ENCODE data around the gene CAPRIN2.

Gene CAPRIN2

GRCh38 chr12:30782316-30783173 lies 27.8 kb upstream of the CAPRIN2 start:
- no peak overlapping the region for H3K27ac Mint-ChIP-seq
- peaks cover 31% of the 10 kb centered on the region for H3K27me3 Mint-ChIP-seq
- no peaks in the 10 kb centered on the region for H3K36me3 Mint-ChIP-seq (ENCODE audit: low read depth)
- no peaks in the 10 kb centered on the region for H3K9me3 Mint-ChIP-seq
- H3K4me1 Mint-ChIP-seq (ENCODE audit: low read depth) = no peaks in the 10 kb centered on the region
- no peak overlapping the region for H3K4me3 Mint-ChIP-seq

- H3K27me3 Mint-ChIP-seq = peaks cover 18% of the 10 kb centered on the region
- no peaks in the 10 kb centered on the region for H3K4me1 Mint-ChIP-seq (ENCODE audit: low read depth)
- H3K36me3 Mint-ChIP-seq (ENCODE audit: low read depth) = no peaks in the 10 kb centered on the region
- H3K4me3 Mint-ChIP-seq = no peak overlapping the region
- no peak overlapping the region for H3K27ac Mint-ChIP-seq
- no peaks in the 10 kb centered on the region for H3K9me3 Mint-ChIP-seq
Observed at GRCh38 chr12:30779578-30779977, 24.8 kb upstream of the CAPRIN2 start.

GRCh38 chr12:30779178-30779577 lies 24.4 kb upstream of the CAPRIN2 start:
- H3K27ac Mint-ChIP-seq = no peak overlapping the region
- H3K27me3 Mint-ChIP-seq = peaks cover 14% of the 10 kb centered on the region
- H3K9me3 Mint-ChIP-seq = no peaks in the 10 kb centered on the region
- no peaks in the 10 kb centered on the region for H3K4me1 Mint-ChIP-seq (ENCODE audit: low read depth)
- no peaks in the 10 kb centered on the region for H3K36me3 Mint-ChIP-seq (ENCODE audit: low read depth)
- H3K4me3 Mint-ChIP-seq = no peak overlapping the region

GRCh38 chr12:30774599-30774998 lies 19.8 kb upstream of the CAPRIN2 start:
- no peak overlapping the region for H3K27ac Mint-ChIP-seq

GRCh38 chr12:30769802-30770201 lies 15.1 kb upstream of the CAPRIN2 start:
- peaks cover 16% of the 10 kb centered on the region for H3K27me3 Mint-ChIP-seq
- H3K27ac Mint-ChIP-seq = no peak overlapping the region
- H3K4me3 Mint-ChIP-seq = no peak overlapping the region
- no peaks in the 10 kb centered on the region for H3K36me3 Mint-ChIP-seq (ENCODE audit: low read depth)
- H3K9me3 Mint-ChIP-seq = no peaks in the 10 kb centered on the region
- H3K4me1 Mint-ChIP-seq (ENCODE audit: low read depth) = no peaks in the 10 kb centered on the region

More at GRCh38 chr12:30774599-30774998, 19.8 kb upstream of the CAPRIN2 start:
- Mint-ChIP-seq H3K36me3 (ENCODE audit: low read depth) (no peaks in the 10 kb centered on the region), H3K4me1 (ENCODE audit: low read depth) (no peaks in the 10 kb centered on the region), H3K9me3 (no peaks in the 10 kb centered on the region), H3K27me3 (peaks cover 14% of the 10 kb centered on the region), H3K4me3 (no peak overlapping the region)

GRCh38 chr12:30764251-30764650 lies 9.5 kb upstream of the CAPRIN2 start:
- H3K36me3 Mint-ChIP-seq (ENCODE audit: low read depth) = no peaks in the 10 kb centered on the region

GRCh38 chr12:30763053-30763452 lies 8.3 kb upstream of the CAPRIN2 start:
- no peaks in the 10 kb centered on the region for H3K36me3 Mint-ChIP-seq (ENCODE audit: low read depth)
- H3K27ac Mint-ChIP-seq = no peak overlapping the region
- H3K27me3 Mint-ChIP-seq = peaks cover 6% of the 10 kb centered on the region

More at GRCh38 chr12:30764251-30764650, 9.5 kb upstream of the CAPRIN2 start:
- Mint-ChIP-seq H3K4me3 (no peak overlapping the region), H3K4me1 (ENCODE audit: low read depth) (no peaks in the 10 kb centered on the region), H3K27me3 (peaks cover 7% of the 10 kb centered on the region), H3K9me3 (no peaks in the 10 kb centered on the region), H3K27ac (no peak overlapping the region)

GRCh38 chr12:30761730-30762129 lies 7.0 kb upstream of the CAPRIN2 start:
- Mint-ChIP-seq H3K36me3 (ENCODE audit: low read depth) (no peaks in the 10 kb centered on the region), H3K27ac (no peak overlapping the region), H3K4me1 (ENCODE audit: low read depth) (peaks cover 4% of the 10 kb centered on the region), H3K9me3 (no peaks in the 10 kb centered on the region), H3K4me3 (no peak overlapping the region), H3K27me3 (peaks cover 3% of the 10 kb centered on the region)

More at GRCh38 chr12:30763053-30763452, 8.3 kb upstream of the CAPRIN2 start:
- Mint-ChIP-seq H3K4me1 (ENCODE audit: low read depth) (no peaks in the 10 kb centered on the region), H3K4me3 (no peak overlapping the region), H3K9me3 (no peaks in the 10 kb centered on the region)

- no peak overlapping the region for H3K4me3 Mint-ChIP-seq
Observed at GRCh38 chr12:30757316-30757715, 2.6 kb upstream of the CAPRIN2 start.

GRCh38 chr12:30756074-30756473 lies 1.3 kb upstream of the CAPRIN2 start:
- no peak overlapping the region for H3K27ac Mint-ChIP-seq
- no peaks in the 10 kb centered on the region for H3K27me3 Mint-ChIP-seq
- no peaks in the 10 kb centered on the region for H3K36me3 Mint-ChIP-seq (ENCODE audit: low read depth)
- H3K4me3 Mint-ChIP-seq = peak overlapping the region; percentile 87
- H3K4me1 Mint-ChIP-seq (ENCODE audit: low read depth) = peaks cover 38% of the 10 kb centered on the region
- H3K9me3 Mint-ChIP-seq = no peaks in the 10 kb centered on the region

More at GRCh38 chr12:30757316-30757715, 2.6 kb upstream of the CAPRIN2 start:
- Mint-ChIP-seq H3K27ac (no peak overlapping the region), H3K9me3 (no peaks in the 10 kb centered on the region), H3K36me3 (ENCODE audit: low read depth) (no peaks in the 10 kb centered on the region), H3K27me3 (no peaks in the 10 kb centered on the region), H3K4me1 (ENCODE audit: low read depth) (peaks cover 33% of the 10 kb centered on the region)

- peak overlapping the region; percentile 71 for H3K27ac Mint-ChIP-seq
- no peaks in the 10 kb centered on the region for H3K27me3 Mint-ChIP-seq
- H3K9me3 Mint-ChIP-seq = no peaks in the 10 kb centered on the region
- H3K36me3 Mint-ChIP-seq (ENCODE audit: low read depth) = peaks cover 5% of the 10 kb centered on the region
- H3K4me1 Mint-ChIP-seq (ENCODE audit: low read depth) = peaks cover 42% of the 10 kb centered on the region
- H3K4me3 Mint-ChIP-seq = peak overlapping the region; percentile 87
Observed at GRCh38 chr12:30755395-30755762, 628 bp upstream of the CAPRIN2 start.

GRCh38 chr12:30754383-30754749 lies 385 bp downstream of the CAPRIN2 start:
- Mint-ChIP-seq H3K27me3 (no peaks in the 10 kb centered on the region), H3K36me3 (ENCODE audit: low read depth) (peaks cover 9% of the 10 kb centered on the region), H3K4me3 (peak overlapping the region; percentile 87), H3K27ac (peak overlapping the region; percentile 81), H3K4me1 (ENCODE audit: low read depth) (peaks cover 42% of the 10 kb centered on the region), H3K9me3 (no peaks in the 10 kb centered on the region)

- peak overlapping the region; percentile 87 for H3K4me3 Mint-ChIP-seq
- no peaks in the 10 kb centered on the region for H3K9me3 Mint-ChIP-seq
- H3K27ac Mint-ChIP-seq = peak overlapping the region; percentile 81
- H3K4me1 Mint-ChIP-seq (ENCODE audit: low read depth) = peaks cover 42% of the 10 kb centered on the region
- H3K36me3 Mint-ChIP-seq (ENCODE audit: low read depth) = peaks cover 14% of the 10 kb centered on the region
- H3K27me3 Mint-ChIP-seq = no peaks in the 10 kb centered on the region
Observed at GRCh38 chr12:30753751-30754382, 884 bp downstream of the CAPRIN2 start.

- H3K36me3 Mint-ChIP-seq (ENCODE audit: low read depth) = peaks cover 17% of the 10 kb centered on the region
- H3K9me3 Mint-ChIP-seq = no peaks in the 10 kb centered on the region
- H3K27me3 Mint-ChIP-seq = no peaks in the 10 kb centered on the region
- peaks cover 42% of the 10 kb centered on the region for H3K4me1 Mint-ChIP-seq (ENCODE audit: low read depth)
- H3K27ac Mint-ChIP-seq = peak overlapping the region; percentile 81
- H3K4me3 Mint-ChIP-seq = peak overlapping the region; percentile 87
Observed at GRCh38 chr12:30753233-30753632, 1.5 kb downstream of the CAPRIN2 start.

- Mint-ChIP-seq H3K27ac (no peak overlapping the region), H3K27me3 (no peaks in the 10 kb centered on the region), H3K36me3 (ENCODE audit: low read depth) (peaks cover 24% of the 10 kb centered on the region), H3K4me1 (ENCODE audit: low read depth) (peaks cover 39% of the 10 kb centered on the region), H3K9me3 (no peaks in the 10 kb centered on the region), H3K4me3 (no peak overlapping the region)
Observed at GRCh38 chr12:30752255-30752654, 2.5 kb downstream of the CAPRIN2 start.

Data from stimulated activated naive CD8-positive, alpha-beta T cell treated with anti-CD3 and anti-CD28 coated beads, Interleukin-15, Interleukin-2, amounts not matched to agents 100 ng/mL and 50 ng/mL, for 24 hours (primary cell).